ENCODE measurements around the gene AGFG2.
A peak's percentile ranks its signal among the peaks of the same experiment; 100 is the strongest.

The AGFG2 gene

DNA sequence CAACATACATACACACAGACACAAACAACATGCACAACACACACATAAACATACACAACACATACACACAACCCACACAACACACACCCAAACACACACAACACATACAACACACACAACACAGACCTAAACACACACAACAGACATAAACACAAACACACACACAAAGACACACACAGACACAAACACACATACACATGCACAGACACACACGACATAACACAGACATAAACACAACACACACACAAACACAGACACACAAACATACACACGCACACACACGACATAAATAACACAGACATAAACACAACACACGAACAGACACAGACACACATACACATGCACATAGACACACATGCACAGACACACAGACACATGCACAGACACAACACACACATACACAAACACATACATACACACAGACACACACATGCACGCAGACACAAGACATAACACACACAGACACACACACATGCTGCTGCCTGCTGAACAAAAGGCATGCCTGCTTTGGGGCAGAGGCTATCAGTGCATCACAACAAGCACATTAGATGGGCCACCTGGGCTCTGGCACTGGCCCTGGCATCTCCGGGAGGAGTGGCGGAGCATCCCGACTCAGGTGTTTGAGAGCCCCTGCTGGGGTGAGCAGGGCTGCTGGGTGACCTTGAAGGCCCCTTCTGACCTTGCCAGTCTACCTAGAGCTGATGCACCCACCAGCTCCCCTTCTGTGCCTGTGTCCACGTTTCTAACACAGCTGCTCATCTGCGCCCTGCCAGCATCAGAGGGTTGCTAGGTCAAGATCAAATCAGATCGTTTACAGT lies 41.7 kb downstream of the AGFG2 start:
- TF ChIP-seq, protein P1, sequence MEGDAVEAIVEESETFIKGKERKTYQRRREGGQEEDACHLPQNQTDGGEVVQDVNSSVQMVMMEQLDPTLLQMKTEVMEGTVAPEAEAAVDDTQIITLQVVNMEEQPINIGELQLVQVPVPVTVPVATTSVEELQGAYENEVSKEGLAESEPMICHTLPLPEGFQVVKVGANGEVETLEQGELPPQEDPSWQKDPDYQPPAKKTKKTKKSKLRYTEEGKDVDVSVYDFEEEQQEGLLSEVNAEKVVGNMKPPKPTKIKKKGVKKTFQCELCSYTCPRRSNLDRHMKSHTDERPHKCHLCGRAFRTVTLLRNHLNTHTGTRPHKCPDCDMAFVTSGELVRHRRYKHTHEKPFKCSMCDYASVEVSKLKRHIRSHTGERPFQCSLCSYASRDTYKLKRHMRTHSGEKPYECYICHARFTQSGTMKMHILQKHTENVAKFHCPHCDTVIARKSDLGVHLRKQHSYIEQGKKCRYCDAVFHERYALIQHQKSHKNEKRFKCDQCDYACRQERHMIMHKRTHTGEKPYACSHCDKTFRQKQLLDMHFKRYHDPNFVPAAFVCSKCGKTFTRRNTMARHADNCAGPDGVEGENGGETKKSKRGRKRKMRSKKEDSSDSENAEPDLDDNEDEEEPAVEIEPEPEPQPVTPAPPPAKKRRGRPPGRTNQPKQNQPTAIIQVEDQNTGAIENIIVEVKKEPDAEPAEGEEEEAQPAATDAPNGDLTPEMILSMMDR (IDR thresholded peaks at IDR 0.05; ENCODE audit: low read depth, low read length, missing control alignments): no peak
- no peak overlapping the region for H3K4me3 ChIP-seq (replicated peaks; ENCODE audit: low read depth, low read length)
- DNase-seq (ENCODE audit: extremely low read depth, low read depth): no peak

DNA sequence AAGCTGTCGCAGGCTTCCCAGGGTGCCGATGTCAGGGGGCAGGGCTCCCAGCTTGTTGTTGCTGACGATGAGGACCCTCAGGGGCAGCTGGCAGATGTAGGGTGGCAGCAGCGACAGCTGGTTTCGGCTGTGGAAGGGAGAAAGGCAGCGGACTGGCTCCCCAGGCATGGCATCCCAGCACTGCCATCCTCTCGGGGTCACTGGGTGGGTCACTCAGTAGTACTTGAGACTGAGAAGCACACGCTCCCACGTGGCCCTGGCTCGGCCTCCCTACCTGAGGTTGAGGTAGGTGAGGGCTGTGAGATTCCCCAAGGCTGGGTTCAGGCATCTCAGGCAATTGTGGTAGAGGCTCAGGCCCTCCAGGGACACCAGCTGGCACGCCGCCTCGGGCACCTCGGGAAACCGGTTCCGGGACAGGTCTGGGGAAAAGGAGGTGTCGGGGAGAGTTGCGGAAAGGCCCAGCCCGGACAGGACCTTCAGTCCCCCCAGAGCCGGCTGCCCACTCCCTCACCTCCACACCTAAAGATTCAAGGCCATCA lies 43.1 kb downstream of the AGFG2 start:
- no peak for DNase-seq (ENCODE audit: extremely low read depth, low read depth)
- TF ChIP-seq, protein P1 (IDR thresholded peaks at IDR 0.05; ENCODE audit: low read depth, low read length, missing control alignments): no peak
- H3K4me3 ChIP-seq (replicated peaks; ENCODE audit: low read depth, low read length): no peak overlapping the region

DNA sequence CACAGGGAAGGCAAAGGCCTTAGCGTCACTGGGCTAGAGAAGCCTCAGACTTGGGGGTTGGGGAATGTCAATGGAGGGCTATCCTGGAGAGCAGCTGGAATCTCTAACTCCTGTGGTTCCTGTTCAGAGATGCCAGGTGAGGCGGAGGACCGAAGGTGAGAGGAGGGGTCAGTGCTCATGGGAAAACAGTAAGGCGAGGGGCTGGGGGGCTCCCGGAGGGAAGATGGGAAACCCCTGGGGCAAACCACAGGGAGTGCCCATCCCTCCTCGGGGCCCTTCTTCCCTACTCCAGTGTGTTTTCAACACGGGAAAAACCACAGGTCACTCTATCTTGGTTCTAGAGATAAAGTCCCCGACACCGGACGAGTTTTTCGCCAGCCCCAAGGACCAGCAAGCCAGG lies 43.6 kb downstream of the AGFG2 start:
- H3K4me3 ChIP-seq (replicated peaks; ENCODE audit: low read depth, low read length): no peak overlapping the region
- TF ChIP-seq, protein P1 (IDR thresholded peaks at IDR 0.05; ENCODE audit: low read depth, low read length, missing control alignments): no peak
- DNase-seq (ENCODE audit: extremely low read depth, low read depth): no peak

GRCh38 chr7:100583132-100584053 lies 44.4 kb downstream of the AGFG2 start:
- TF ChIP-seq, protein P1 (IDR thresholded peaks at IDR 0.05; ENCODE audit: low read depth, low read length, missing control alignments): no peak
- peak overlapping the region; percentile 90 for H3K4me3 ChIP-seq (replicated peaks; ENCODE audit: low read depth, low read length)
- no peak for DNase-seq (ENCODE audit: extremely low read depth, low read depth)

DNA sequence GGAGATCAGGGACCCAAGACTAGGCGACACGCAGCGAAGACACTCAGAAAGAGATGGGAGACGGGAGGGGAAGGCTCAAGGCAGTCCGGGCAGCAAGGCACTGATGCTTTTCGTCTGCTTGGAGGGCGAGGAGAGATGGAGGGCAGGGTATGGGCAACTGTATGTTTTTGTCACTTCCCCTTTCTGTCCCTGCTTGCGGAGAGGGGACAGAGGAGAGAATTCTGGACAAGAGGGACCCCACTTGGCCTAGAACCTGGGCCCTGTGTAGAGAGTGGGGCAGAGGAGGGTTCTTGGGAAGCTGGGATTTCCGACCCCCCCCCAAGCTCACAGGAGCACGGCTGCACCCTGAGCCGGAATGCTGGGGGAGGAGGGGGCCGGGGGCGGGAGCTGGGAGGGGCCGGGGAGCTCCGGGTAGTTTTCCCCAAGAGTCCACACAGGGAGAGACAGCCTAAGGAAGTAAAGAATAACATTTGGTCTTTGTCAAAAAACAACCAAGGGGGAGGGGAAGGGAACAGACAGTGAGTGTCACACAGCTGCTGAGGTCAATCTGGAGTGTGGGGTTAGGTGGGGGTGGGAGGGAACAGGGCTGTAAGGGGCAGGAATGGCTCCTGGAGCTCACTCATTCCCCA lies 45.2 kb downstream of the AGFG2 start:
- peak overlapping the region; percentile 90 for H3K4me3 ChIP-seq (replicated peaks; ENCODE audit: low read depth, low read length)
- no peak for DNase-seq (ENCODE audit: extremely low read depth, low read depth)
- TF ChIP-seq, protein P1 (IDR thresholded peaks at IDR 0.05; ENCODE audit: low read depth, low read length, missing control alignments): no peak
